Measurements from ENCODE around the gene RGL3.
A peak's percentile ranks its signal among the peaks of the same experiment; 100 is the strongest.
"Not testable (repeated sequence)": the region's sequence is repeated elsewhere in the genome, so short reads cannot be mapped to it uniquely, and the experiment has no call there.

RGL3 gene

GRCh38 chr19:11380653-11381537 is 38.2 kb downstream of the RGL3 start:
- ATAC-seq: peak; percentile 89 to 90

- ATAC-seq: no peak
These were observed 39.2 kb downstream of the RGL3 start for GRCh38 chr19:11379857-11380350.

- ATAC-seq: not testable (repeated sequence)
These were observed 39.8 kb downstream of the RGL3 start for GRCh38 chr19:11379269-11379845.

- ATAC-seq: no peak
These were observed 40.6 kb downstream of the RGL3 start for GRCh38 chr19:11378319-11379189.

GRCh38 chr19:11377756-11378155 is 41.4 kb downstream of the RGL3 start:
- no peak for ATAC-seq

GRCh38 chr19:11377237-11377636 is 41.9 kb downstream of the RGL3 start:
- ATAC-seq: no peak

GRCh38 chr19:11375143-11375948 is 43.8 kb downstream of the RGL3 start:
- ATAC-seq: peak; percentile 9 to 12

- peak; percentile 92 to 93 for ATAC-seq
These were observed 44.5 kb downstream of the RGL3 start, which contains the start of gene SWSAP1 for GRCh38 chr19:11374433-11375142. Gene SWSAP1, plus strand, starts transcription at chr19:11374666. Its CDS starts 15 bp downstream, at chr19:11374681.

- ATAC-seq: no peak
These were observed 45.2 kb downstream of the RGL3 start for GRCh38 chr19:11373885-11374432.

- ATAC-seq: no peak
These were observed 45.8 kb downstream of the RGL3 start for GRCh38 chr19:11373166-11373884.

- ATAC-seq: no peak
These were observed 48.4 kb downstream of the RGL3 start for GRCh38 chr19:11370744-11371143.

- ATAC-seq: no peak
These were observed 51.6 kb downstream of the RGL3 start for GRCh38 chr19:11367528-11367927.

- ATAC-seq: no peak
These were observed 53.5 kb downstream of the RGL3 start for GRCh38 chr19:11365557-11366117.

- ATAC-seq: no peak
These were observed 54.2 kb downstream of the RGL3 start for GRCh38 chr19:11364935-11365334.

GRCh38 chr19:11364296-11364904 is 54.7 kb downstream of the RGL3 start:
- ATAC-seq: no peak

- ATAC-seq: no peak
These were observed 55.2 kb downstream of the RGL3 start for GRCh38 chr19:11363881-11364280.

- no peak for ATAC-seq
These were observed 57.1 kb downstream of the RGL3 start for GRCh38 chr19:11361771-11362731.

GRCh38 chr19:11361037-11361770 is 57.9 kb downstream of the RGL3 start:
- no peak for ATAC-seq
